ACHN (cell line): ENCODE data around the gene KCNK10.
A peak's percentile ranks its signal among the peaks of the same experiment; 100 is the strongest.

ENCODE experiments used
- DNase-seq: peaks from one replicate; pipeline ENCODE4 v3.0.0-alpha.2; 2015
- in situ Hi-C: cut with HindIII; loops from 2 replicates; pipeline ENCODE4 v1.10.0; 2017; ENCODE audit warnings: low sequenced_read_pairs, low pct_ligation_motif_present, low pct_unique_long_range_greater_than_20kb

KCNK10 gene

GRCh38 chr14:88247228-88247627, 75.8 kb downstream of the KCNK10 start:
- DNase-seq = no peak
- in situ Hi-C loops = no loop called here

- no peak for DNase-seq
Measured at GRCh38 chr14:88245321-88245720, 77.7 kb downstream of the KCNK10 start.

GRCh38 chr14:88243946-88244345, 79.1 kb downstream of the KCNK10 start:
- DNase-seq = no peak
- in situ Hi-C loops = no loop called here

More at GRCh38 chr14:88245321-88245720, 77.7 kb downstream of the KCNK10 start:
- in situ Hi-C loops = no loop called here

GRCh38 chr14:88242446-88242845, 80.6 kb downstream of the KCNK10 start:
- in situ Hi-C loops = no loop called here

GRCh38 chr14:88241810-88242209, 81.3 kb downstream of the KCNK10 start:
- no peak for DNase-seq
- in situ Hi-C loops = no loop called here

More at GRCh38 chr14:88242446-88242845, 80.6 kb downstream of the KCNK10 start:
- DNase-seq = no peak

- in situ Hi-C loops = no loop called here
- no peak for DNase-seq
Measured at GRCh38 chr14:88234442-88234841, 88.6 kb downstream of the KCNK10 start.

GRCh38 chr14:88233915-88234314, 89.2 kb downstream of the KCNK10 start:
- peak; percentile 22 for DNase-seq
- in situ Hi-C loops = no loop called here

- DNase-seq = no peak
- in situ Hi-C loops = no loop called here
Measured at GRCh38 chr14:88232771-88233170, 90.3 kb downstream of the KCNK10 start.

- no peak for DNase-seq
- in situ Hi-C loops = no loop called here
Measured at GRCh38 chr14:88231603-88232002, 91.5 kb downstream of the KCNK10 start.

- no peak for DNase-seq
- in situ Hi-C loops = no loop called here
Measured at GRCh38 chr14:88229428-88229827, 93.6 kb downstream of the KCNK10 start.

GRCh38 chr14:88228522-88229236, 94.4 kb downstream of the KCNK10 start:
- no peak for DNase-seq
- in situ Hi-C loops = no loop called here

GRCh38 chr14:88227693-88228092, 95.4 kb downstream of the KCNK10 start:
- DNase-seq = no peak
- in situ Hi-C loops = no loop called here

GRCh38 chr14:88225721-88226120, 97.3 kb downstream of the KCNK10 start:
- in situ Hi-C loops = no loop called here
- DNase-seq = no peak

- DNase-seq = no peak
- in situ Hi-C loops = no loop called here
Measured at GRCh38 chr14:88218119-88218915, 104.8 kb downstream of the KCNK10 start.

GRCh38 chr14:88212691-88213090, 110.4 kb downstream of the KCNK10 start:
- no peak for DNase-seq
- in situ Hi-C loops = no loop called here

GRCh38 chr14:88210426-88210825, 112.6 kb downstream of the KCNK10 start:
- no peak for DNase-seq
- in situ Hi-C loops = no loop called here

- in situ Hi-C loops = no loop called here
- no peak for DNase-seq
Measured at GRCh38 chr14:88209273-88209672, 113.8 kb downstream of the KCNK10 start.

GRCh38 chr14:88208858-88209257, 114.2 kb downstream of the KCNK10 start:
- DNase-seq = no peak
- in situ Hi-C loops = no loop called here

- in situ Hi-C loops = no loop called here
- no peak for DNase-seq
Measured at GRCh38 chr14:88204221-88204620, 118.8 kb downstream of the KCNK10 start.

GRCh38 chr14:88203291-88203690, 119.8 kb downstream of the KCNK10 start:
- no peak for DNase-seq
- in situ Hi-C loops = no loop called here
